ENCODE results near the gene FNDC7. TPM values are rescaled to one million over a fixed set of nuclear protein-coding genes. Genes with fewer than 3 reads are reported as not detected.

Gene FNDC7
- total and polyA plus RNA-seq, 10 of the 15 experiments (the other 5 are each of a cell fraction or from before 2014, with no cell fraction given) = not detected

- TF ChIP-seq ZBTB4 (CRISPR knock-in tag; IDR thresholded peaks at IDR 0.05) (no peak), ATF2 (IDR thresholded peaks at IDR 0.05; ENCODE audit: low read length) (peak; percentile 14; the same call in 1 of the 2 replicates), SUPT20H (IDR thresholded peaks at IDR 0.05; ENCODE audit: borderline replicate concordance, control insufficient read depth, low read depth, low read length) (no peak), NKRF (conservative IDR thresholded peaks at IDR 0.05) (no peak), GABPA (IDR thresholded peaks at IDR 0.05; ENCODE audit: low read depth) (0 out of 2 replicates have a peak, but pooled peaks have one; percentile 41), RELA (IDR thresholded peaks at IDR 0.05; ENCODE audit: borderline replicate concordance, partially characterized antibody) (no peak), NR2C2 (IDR thresholded peaks at IDR 0.05; ENCODE audit: borderline replicate concordance, control insufficient read depth, insufficient read length, low read depth) (no peak), ATF7 (IDR thresholded peaks at IDR 0.05; ENCODE audit: low read depth) (no peak), CREB1 (IDR thresholded peaks at IDR 0.05; ENCODE audit: low read depth) (peak; percentile 80)
Measured at GRCh38 chr1:108703939-108704338, 8.8 kb upstream of the FNDC7 start (continued).
